ENCODE data around the gene IL12RB2. TPM values are rescaled to one million over a fixed set of nuclear protein-coding genes. Genes with fewer than 3 reads are reported as not detected.

The IL12RB2 gene
- total and polyA plus RNA-seq, 10 of the 15 experiments (the other 5 are each of a cell fraction or from before 2014, with no cell fraction given): 0.15 to 1.1 (median 0.54) TPM; not detected in 1

- 42% methylated on average over 3 of the region's 3 CpGs for WGBS (ENCODE audit: insufficient coverage, insufficient replicate concordance, low lambda C conversion rate, missing lambda C conversion rate)
- Histone ChIP-seq H3K79me2 (ENCODE audit: control insufficient read depth, insufficient read depth, low read length) (no peaks in the 10 kb centered on the region), H4K20me1 (ENCODE audit: control insufficient read depth, insufficient read depth) (no peaks in the 10 kb centered on the region), H3K4me2 (ENCODE audit: control insufficient read depth, insufficient read depth) (0 out of 2 replicates have a peak overlapping the region, but pooled peaks have one; percentile 4), H3K27me3 (replicated peaks in 1 of 2; ENCODE audit: control insufficient read depth in 2 of 2, insufficient read depth in 2 of 2, low read length in 1 of 2) (no peaks in the 10 kb centered on the region), H3K4me1 (ENCODE audit: control insufficient read depth, insufficient read depth, low read length) (no peaks in the 10 kb centered on the region), H3K9ac (ENCODE audit: control insufficient read depth, insufficient read depth, low read length) (no peak overlapping the region), H3K9me3 (replicated peaks; ENCODE audit: control insufficient read depth, insufficient read depth, low read length) (no peaks in the 10 kb centered on the region; the same call in 2 of the 3 replicates), H2AFZ (ENCODE audit: control insufficient read depth, low read depth, low read length) (peak overlapping the region; percentile 35; the same call in 1 of the 2 replicates), H3K4me3 (no peak overlapping the region), H3K36me3 (ENCODE audit: control insufficient read depth in 2 of 2, insufficient read depth in 2 of 2, low read length in 1 of 2) (no peaks in the 10 kb centered on the region), H3K27ac (ENCODE audit: control insufficient read depth, insufficient read depth) (no peak overlapping the region)
- BruUV-seq (replicated peaks): no TSS peak
- peak; percentile 23 for FAIRE-seq
- ChIA-PET POLR2A (no interaction called here), SMC1A (ENCODE audit: uncharacterized antibody, unreplicated experiment) (no interaction called here), CTCF (no interaction called here), RAD21 (ENCODE audit: unreplicated experiment) (no interaction called here)
- no peak for ATAC-seq
- intact Hi-C loops (cut with micrococcal nuclease; ENCODE audit: unreplicated experiment) (no loop called here), in situ Hi-C loops (cut with MboI) (no loop called here)
- 0 out of 2 replicates have a peak, but pooled peaks have one; percentile 17 for TF ChIP-seq RUNX3 (IDR thresholded peaks at IDR 0.05; ENCODE audit: low read length)
- TF ChIP-seq PKNOX1 (IDR thresholded peaks at IDR 0.05): no peak
- TF ChIP-seq GABPA (IDR thresholded peaks at IDR 0.05; ENCODE audit: low read depth): peak; percentile 64
- TF ChIP-seq NFIC (IDR thresholded peaks at IDR 0.05; ENCODE audit: low read depth, low read length): 0 out of 2 replicates have a peak, but pooled peaks have one; percentile 19
- DNase-seq (ENCODE audit: low read depth, low spot score): no peak
These were observed 42.8 kb upstream of the IL12RB2 start for GRCh38 chr1:67264899-67265298.

GRCh38 chr1:67269061-67269460 is 38.6 kb upstream of the IL12RB2 start:
- Histone ChIP-seq H3K4me1 (ENCODE audit: control insufficient read depth, insufficient read depth, low read length) (no peaks in the 10 kb centered on the region), H3K36me3 (ENCODE audit: control insufficient read depth in 2 of 2, insufficient read depth in 2 of 2, low read length in 1 of 2) (no peaks in the 10 kb centered on the region), H3K9me3 (replicated peaks; ENCODE audit: control insufficient read depth, insufficient read depth, low read length) (peaks cover 11% of the 10 kb centered on the region; the same call in 1 of the 3 replicates), H2AFZ (ENCODE audit: control insufficient read depth, low read depth, low read length) (no peak overlapping the region), H4K20me1 (ENCODE audit: control insufficient read depth, insufficient read depth) (no peaks in the 10 kb centered on the region), H3K27ac (ENCODE audit: control insufficient read depth, insufficient read depth) (no peak overlapping the region), H3K4me3 (no peak overlapping the region), H3K9ac (ENCODE audit: control insufficient read depth, insufficient read depth, low read length) (no peak overlapping the region), H3K27me3 (replicated peaks in 1 of 2; ENCODE audit: control insufficient read depth in 2 of 2, insufficient read depth in 2 of 2, low read length in 1 of 2) (no peaks in the 10 kb centered on the region), H3K4me2 (ENCODE audit: control insufficient read depth, insufficient read depth) (no peak overlapping the region), H3K79me2 (ENCODE audit: control insufficient read depth, insufficient read depth, low read length) (no peaks in the 10 kb centered on the region)
- FAIRE-seq (no peak), DNase-seq (ENCODE audit: low read depth, low spot score) (no peak), ATAC-seq (no peak)
- CTCF ChIA-PET: no interaction called here
- no TSS peak for BruUV-seq (replicated peaks)
- TF ChIP-seq EGR1 (IDR thresholded peaks at IDR 0.05; ENCODE audit: borderline replicate concordance in 1 of 2, low read depth in 2 of 2, low read length in 2 of 2) (no peak), SRF (IDR thresholded peaks at IDR 0.05; ENCODE audit: low read depth in 2 of 2, low read length in 2 of 2) (no peak), JUNB (IDR thresholded peaks at IDR 0.05) (no peak), NFIC (IDR thresholded peaks at IDR 0.05; ENCODE audit: low read depth, low read length) (no peak), SUZ12 (IDR thresholded peaks at IDR 0.05; ENCODE audit: unreplicated experiment) (no peak), STAT3 (IDR thresholded peaks at IDR 0.05; ENCODE audit: low read depth, low read length) (no peak), FOXM1 (IDR thresholded peaks at IDR 0.05; ENCODE audit: low read depth, low read length) (no peak), PKNOX1 (IDR thresholded peaks at IDR 0.05) (no peak), HDAC2 (IDR thresholded peaks at IDR 0.05) (no peak), NFYB (IDR thresholded peaks at IDR 0.05; ENCODE audit: insufficient read depth, low read depth, low read length) (no peak)
- 59% methylated on average over 3 of the region's 3 CpGs for WGBS (ENCODE audit: insufficient coverage, insufficient replicate concordance, low lambda C conversion rate, missing lambda C conversion rate)
- intact Hi-C loops (cut with micrococcal nuclease; ENCODE audit: unreplicated experiment) (no loop called here), in situ Hi-C loops (cut with MboI) (no loop called here)
- RAD21 ChIA-PET (ENCODE audit: unreplicated experiment): no interaction called here
- POLR2A ChIA-PET: no interaction called here
- SMC1A ChIA-PET (ENCODE audit: uncharacterized antibody, unreplicated experiment): no interaction called here
